SU-DHL-6 (cell line): ENCODE measurements around the gene EPYC.

Source experiments
- H2AFZ ChIP-seq: fragments of 200-600 bp; sonication (generic); 2 replicates; pipeline ENCODE4 v1.6.1; 2014; ENCODE audit warnings: low read depth, mild to moderate bottlenecking, moderate library complexity, mixed read lengths, antibody characterized with exemption, low read length; ENCODE audit not compliant: severe bottlenecking
- H3F3A ChIP-seq: fragments of 200-600 bp; shearing (Covaris generic); 2 replicates; pipeline ENCODE4 v1.6.0; 2016; ENCODE audit warnings: antibody characterized with exemption, mild to moderate bottlenecking; ENCODE audit not compliant: insufficient read depth
- H3K27ac ChIP-seq: fragments of 200-600 bp; sonication (generic); 2 replicates; pipeline ENCODE4 v1.5.1; 2016; ENCODE audit warnings: low read depth, mild to moderate bottlenecking, low read length, moderate library complexity, mixed read lengths
- H3K27me3 ChIP-seq: fragments of 200-600 bp; sonication (generic), shearing (Covaris generic); 2 replicates; pipeline ENCODE4 v1.6.0; 2014; ENCODE audit warnings: mild to moderate bottlenecking, low read length
- H3K36me3 ChIP-seq: fragments of 200-600 bp; sonication (generic); 2 replicates; pipeline ENCODE4 v1.6.1; 2014; ENCODE audit warnings: mild to moderate bottlenecking, low read length, mixed read lengths
- H3K4me2 ChIP-seq: fragments of 300-600, 200-600 bp; shearing (Covaris generic), sonication (generic); 2 replicates; pipeline ENCODE4 v1.6.0; 2014; ENCODE audit warnings: low read length, low read depth, mild to moderate bottlenecking; ENCODE audit not compliant: poor library complexity, severe bottlenecking
- H3K4me3 ChIP-seq: fragments of 200-600 bp; sonication (generic); 2 replicates; pipeline ENCODE4 v1.5.1; 2014; ENCODE audit warnings: antibody characterized with exemption, low read length, mild to moderate bottlenecking, mixed read lengths; ENCODE audit not compliant: insufficient read depth, poor library complexity, severe bottlenecking
- H3K79me2 ChIP-seq: fragments of 200-600 bp; sonication (generic); 2 replicates; pipeline ENCODE4 v1.6.1; 2014; ENCODE audit warnings: mild to moderate bottlenecking, low read length, moderate library complexity; ENCODE audit not compliant: insufficient read depth
- H3K9ac ChIP-seq: fragments of 200-600 bp; sonication (generic); 2 replicates; pipeline ENCODE4 v1.7.0; 2014; ENCODE audit warnings: mild to moderate bottlenecking, low read length
- H3K9me2 ChIP-seq: fragments of 200-600 bp; sonication (generic); replicated peaks from 2 replicates; pipeline ENCODE4 v1.6.1; 2014; ENCODE audit warnings: low read length; ENCODE audit not compliant: insufficient read depth
- H3K9me3 ChIP-seq: fragments of 200-600 bp; sonication (generic); 2 replicates; pipeline ENCODE4 v1.6.1; 2014; ENCODE audit warnings: low read length, mixed read lengths; ENCODE audit not compliant: insufficient read depth
- H4K20me1 ChIP-seq: fragments of 200-600 bp; sonication (generic); 2 replicates; pipeline ENCODE4 v1.6.1; 2014; ENCODE audit warnings: low read depth, mild to moderate bottlenecking, antibody characterized with exemption, low read length, moderate library complexity, mixed read lengths
- CTCF ChIP-seq: fragments of 200-600 bp; sonication (generic); IDR thresholded peaks from one replicate; pipeline ENCODE4 v1.5.1; 2017; ENCODE audit warnings: antibody characterized with exemption, mild to moderate bottlenecking, low read length, moderate library complexity; ENCODE audit not compliant: insufficient read depth, poor library complexity, severe bottlenecking
- EZH2phosphoT487 ChIP-seq: fragments of 200-600 bp; sonication (generic), shearing (Covaris generic); conservative IDR thresholded peaks from 2 replicates; pipeline ENCODE4 v1.6.1; 2018; ENCODE audit warnings: mild to moderate bottlenecking, antibody characterized with exemption, low read length, moderate library complexity, mixed read lengths

The EPYC gene

GRCh38 chr12:90916516-90916915 is 88.3 kb downstream of the EPYC start:
- Histone ChIP-seq H3K9me3 (no peaks in the 10 kb centered on the region), H3K36me3 (no peaks in the 10 kb centered on the region), H3K4me2 (no peak overlapping the region), H3K27ac (no peak overlapping the region), H3K4me3 (no peak overlapping the region), H3K27me3 (no peaks in the 10 kb centered on the region), H3K79me2 (no peaks in the 10 kb centered on the region), H4K20me1 (no peaks in the 10 kb centered on the region), H3K9ac (no peak overlapping the region), H2AFZ (no peak overlapping the region), H3K9me2 (no peaks in the 10 kb centered on the region), H3F3A (no peaks in the 10 kb centered on the region)
- TF ChIP-seq CTCF (no peak), EZH2phosphoT487 (no peak)

GRCh38 chr12:90915353-90915752 is 89.4 kb downstream of the EPYC start:
- no peak overlapping the region for H2AFZ ChIP-seq
- no peaks in the 10 kb centered on the region for H3K9me3 ChIP-seq
- H3F3A ChIP-seq, result no peaks in the 10 kb centered on the region
- no peaks in the 10 kb centered on the region for H4K20me1 ChIP-seq
- no peak overlapping the region for H3K27ac ChIP-seq
- no peak overlapping the region for H3K9ac ChIP-seq
- no peaks in the 10 kb centered on the region for H3K27me3 ChIP-seq
- H3K9me2 ChIP-seq, result no peaks in the 10 kb centered on the region
- no peak for TF ChIP-seq EZH2phosphoT487
- no peak for TF ChIP-seq CTCF
- H3K4me2 ChIP-seq, result no peak overlapping the region
- H3K79me2 ChIP-seq, result no peaks in the 10 kb centered on the region
- H3K4me3 ChIP-seq, result no peak overlapping the region
- H3K36me3 ChIP-seq, result no peaks in the 10 kb centered on the region
